ES-I3 (cell line): ENCODE data around the gene TREX2.

Source experiments
- H3K36me3 ChIP-seq: 2 replicates; pipeline ENCODE4 v1.6.1; 2013; ENCODE audit warnings: mild to moderate bottlenecking, low read length, control low read depth, moderate library complexity; ENCODE audit not compliant: insufficient read depth
- H3K4me1 ChIP-seq: 2 replicates; pipeline ENCODE4 v1.6.1; 2013; ENCODE audit warnings: mild to moderate bottlenecking, control low read depth, low read length; ENCODE audit not compliant: insufficient read depth
- H3K9ac ChIP-seq: 2 replicates; pipeline ENCODE4 v1.6.1; 2013; ENCODE audit warnings: low read depth, mild to moderate bottlenecking, low read length, moderate library complexity
- H3K9me3 ChIP-seq: 2 replicates; pipeline ENCODE4 v1.6.1; 2013; ENCODE audit warnings: mild to moderate bottlenecking, low read length, moderate library complexity; ENCODE audit not compliant: control insufficient read depth, insufficient read depth

TREX2 gene

GRCh38 chrX:153470411-153471363 lies 24.8 kb upstream of the TREX2 start, which contains the start of gene HAUS7:
Gene HAUS7 (minus strand): TSS chrX:153470576. CDS start chrX:153470557, 19 bp downstream.
- Histone ChIP-seq H3K9ac (peak within 1 kb of the TSS; percentile 86), H3K9me3 (no peaks in the 10 kb centered on the region), H3K4me1 (peaks cover 3% of the 10 kb centered on the region; the same call in 1 of the 2 replicates), H3K36me3 (no peaks in the 10 kb centered on the region)

- Histone ChIP-seq H3K9ac (peak overlapping the region; percentile 86), H3K36me3 (no peaks in the 10 kb centered on the region), H3K4me1 (no peaks in the 10 kb centered on the region; the same call in 1 of the 2 replicates), H3K9me3 (no peaks in the 10 kb centered on the region)
Measured at GRCh38 chrX:153469811-153470410, 24.1 kb upstream of the TREX2 start.

GRCh38 chrX:153468008-153468580 lies 22.2 kb upstream of the TREX2 start:
- Histone ChIP-seq H3K4me1 (no peaks in the 10 kb centered on the region), H3K9ac (no peak overlapping the region), H3K9me3 (no peaks in the 10 kb centered on the region), H3K36me3 (no peaks in the 10 kb centered on the region)

- no peaks in the 10 kb centered on the region; the same call in 1 of the 2 replicates for H3K36me3 ChIP-seq
Measured at GRCh38 chrX:153465691-153466380, 20.0 kb upstream of the TREX2 start.

GRCh38 chrX:153464116-153464515 lies 18.3 kb upstream of the TREX2 start:
- Histone ChIP-seq H3K36me3 (no peaks in the 10 kb centered on the region; the same call in 1 of the 2 replicates), H3K9me3 (no peaks in the 10 kb centered on the region), H3K4me1 (peaks cover 6% of the 10 kb centered on the region; the same call in 1 of the 2 replicates), H3K9ac (no peak overlapping the region)

More at GRCh38 chrX:153465691-153466380, 20.0 kb upstream of the TREX2 start:
- Histone ChIP-seq H3K9me3 (no peaks in the 10 kb centered on the region), H3K9ac (no peak overlapping the region), H3K4me1 (no peaks in the 10 kb centered on the region)

- Histone ChIP-seq H3K9ac (no peak overlapping the region), H3K4me1 (peaks cover 6% of the 10 kb centered on the region; the same call in 1 of the 2 replicates), H3K9me3 (no peaks in the 10 kb centered on the region), H3K36me3 (no peaks in the 10 kb centered on the region; the same call in 1 of the 2 replicates)
Measured at GRCh38 chrX:153463556-153463955, 17.7 kb upstream of the TREX2 start.

GRCh38 chrX:153463031-153463430 lies 17.2 kb upstream of the TREX2 start:
- H3K9me3 ChIP-seq = no peaks in the 10 kb centered on the region

GRCh38 chrX:153462291-153462690 lies 16.4 kb upstream of the TREX2 start:
- Histone ChIP-seq H3K9ac (no peak overlapping the region), H3K4me1 (peaks cover 6% of the 10 kb centered on the region; the same call in 1 of the 2 replicates), H3K9me3 (no peaks in the 10 kb centered on the region), H3K36me3 (no peaks in the 10 kb centered on the region; the same call in 1 of the 2 replicates)

More at GRCh38 chrX:153463031-153463430, 17.2 kb upstream of the TREX2 start:
- Histone ChIP-seq H3K36me3 (no peaks in the 10 kb centered on the region; the same call in 1 of the 2 replicates), H3K4me1 (peaks cover 6% of the 10 kb centered on the region; the same call in 1 of the 2 replicates), H3K9ac (no peak overlapping the region)

GRCh38 chrX:153460826-153461225 lies 15.0 kb upstream of the TREX2 start:
- no peaks in the 10 kb centered on the region for H3K9me3 ChIP-seq
- H3K9ac ChIP-seq = no peak overlapping the region

GRCh38 chrX:153459986-153460385 lies 14.1 kb upstream of the TREX2 start:
- no peak overlapping the region for H3K9ac ChIP-seq
- peaks cover 6% of the 10 kb centered on the region; the same call in 1 of the 2 replicates for H3K4me1 ChIP-seq
- H3K9me3 ChIP-seq = no peaks in the 10 kb centered on the region
- no peaks in the 10 kb centered on the region; the same call in 1 of the 2 replicates for H3K36me3 ChIP-seq

More at GRCh38 chrX:153460826-153461225, 15.0 kb upstream of the TREX2 start:
- no peaks in the 10 kb centered on the region; the same call in 1 of the 2 replicates for H3K36me3 ChIP-seq
- H3K4me1 ChIP-seq = peaks cover 6% of the 10 kb centered on the region; the same call in 1 of the 2 replicates

- no peaks in the 10 kb centered on the region for H3K9me3 ChIP-seq
- H3K4me1 ChIP-seq = peaks cover 6% of the 10 kb centered on the region; the same call in 1 of the 2 replicates
- H3K9ac ChIP-seq = no peak overlapping the region
- no peaks in the 10 kb centered on the region; the same call in 1 of the 2 replicates for H3K36me3 ChIP-seq
Measured at GRCh38 chrX:153458476-153458875, 12.6 kb upstream of the TREX2 start.

- Histone ChIP-seq H3K9ac (no peak overlapping the region), H3K36me3 (no peaks in the 10 kb centered on the region; the same call in 1 of the 2 replicates), H3K9me3 (no peaks in the 10 kb centered on the region), H3K4me1 (peaks cover 6% of the 10 kb centered on the region; the same call in 1 of the 2 replicates)
Measured at GRCh38 chrX:153457827-153458466, 12.1 kb upstream of the TREX2 start.

- no peaks in the 10 kb centered on the region; the same call in 1 of the 2 replicates for H3K36me3 ChIP-seq
- H3K9me3 ChIP-seq = no peaks in the 10 kb centered on the region
- no peak overlapping the region for H3K9ac ChIP-seq
- peaks cover 6% of the 10 kb centered on the region; the same call in 1 of the 2 replicates for H3K4me1 ChIP-seq
Measured at GRCh38 chrX:153457136-153457825, 11.4 kb upstream of the TREX2 start.
